T-cell (primary cell): ENCODE results near the gene ABCC9. TPM values are rescaled to one million over a fixed set of nuclear protein-coding genes. Genes with fewer than 3 reads are reported as not detected.

Experiments
- ATAC-seq, 4 experiments: fragments of 200-7000 bp in 3 of 4; fragments of 150-1000 bp in 1 of 4; cut with Tn5 transposase; replicated peaks in 1 of 4; 1 replicate in 3 of 4; 2 replicates in 1 of 4; pipeline ENCODE4 v1.10.0; 2021; ENCODE audit warnings: moderate library complexity in 3 of 4, mild to moderate bottlenecking in 2 of 4, moderate number of reproducible peaks in 1 of 4
- CTCF ChIA-PET, 2 donors: fragments of 300-600 bp; sonication (Branson Sonifier 250); formaldehyde crosslinking; loops; one replicate each; lab custom pipeline; 2022; ENCODE audit warnings: antibody characterized with exemption in 2 of 2; lab: Charles Lee
- POLR2A ChIA-PET, 2 donors: fragments of 300-600 bp; sonication (Branson Sonifier 250); formaldehyde crosslinking; loops; one replicate each; lab custom pipeline; 2022; ENCODE audit warnings: antibody characterized with exemption in 2 of 2; lab: Charles Lee
- DNase-seq, 35 experiments: peaks; one replicate each; pipeline versions ENCODE4 v3.0.0 to v3.0.0-alpha.2; 2013 to 2023
- H3K27ac ChIP-seq: one replicate; pipeline ENCODE4 v1.5.1; 2013; ENCODE audit warnings: low read length
- H3K27me3 ChIP-seq, 2 experiments: replicated peaks in 1 of 2; 1 replicate in 1 of 2; 2 replicates in 1 of 2; pipeline versions ENCODE4 v1.6.1 to v1.7.0; 2013; ENCODE audit warnings: low read length in 1 of 2, mixed read lengths in 1 of 2; ENCODE audit not compliant: control insufficient read depth in 2 of 2, insufficient read depth in 2 of 2; ENCODE audit errors: extremely low read depth in 1 of 2
- H3K36me3 ChIP-seq, 2 donors: 1 replicate in 1 of 2; 2 replicates in 1 of 2; pipeline versions ENCODE4 v1.6.1 to v1.7.0; 2013; ENCODE audit warnings: low read length in 1 of 2; ENCODE audit not compliant: control insufficient read depth in 2 of 2, insufficient read depth in 1 of 2; ENCODE audit errors: extremely low read depth in 1 of 2
- H3K4me1 ChIP-seq, 2 experiments: 1 replicate in 1 of 2; 2 replicates in 1 of 2; pipeline versions ENCODE4 v1.6.1 to v1.7.0; 2013; ENCODE audit warnings: low read length in 2 of 2, mixed read lengths in 1 of 2; ENCODE audit not compliant: insufficient read depth in 2 of 2, control insufficient read depth in 1 of 2; ENCODE audit errors: extremely low read depth in 1 of 2
- H3K4me3 ChIP-seq, 2 donors: 1 replicate in 1 of 2; 2 replicates in 1 of 2; pipeline versions ENCODE4 v1.5.1 to v1.7.0; 2013; ENCODE audit warnings: mild to moderate bottlenecking in 2 of 2, low read length in 1 of 2, moderate library complexity in 1 of 2; ENCODE audit not compliant: control insufficient read depth in 1 of 2; ENCODE audit errors: extremely low read depth in 1 of 2
- H3K9me3 ChIP-seq: 2 replicates; pipeline ENCODE4 v1.7.0; 2013
- H3K27ac Mint-ChIP-seq, 2 donors: one replicate each; pipeline ENCODE4 v1.8.0; 2020 to 2021; ENCODE audit warnings: mild to moderate bottlenecking in 2 of 2, mixed read lengths in 2 of 2
- H3K27me3 Mint-ChIP-seq, 2 donors: one replicate each; pipeline ENCODE4 v1.8.0; 2021 to 2022; ENCODE audit warnings: mixed read lengths in 2 of 2
- H3K36me3 Mint-ChIP-seq: one replicate; pipeline ENCODE4 v1.8.0; 2021; ENCODE audit warnings: mixed read lengths
- H3K4me1 Mint-ChIP-seq, 3 donors: one replicate each; pipeline ENCODE4 v1.8.0; 2020 to 2022; ENCODE audit warnings: mixed read lengths in 3 of 3, mild to moderate bottlenecking in 1 of 3
- H3K4me3 Mint-ChIP-seq, 3 donors: one replicate each; pipeline ENCODE4 v1.8.0; 2020 to 2022; ENCODE audit warnings: mild to moderate bottlenecking in 3 of 3, mixed read lengths in 3 of 3, moderate library complexity in 3 of 3
- H3K9me3 Mint-ChIP-seq, 3 donors: one replicate each; pipeline ENCODE4 v1.8.0; 2020 to 2022; ENCODE audit warnings: mixed read lengths in 3 of 3
- whole genome bisulfite sequencing: methylation state at CpG from one replicate; pipeline ENCODE4 v1.1.5; 2013; ENCODE audit warnings: missing lambda C conversion rate; ENCODE audit not compliant: insufficient coverage; 5-methylcytosine and 5-hydroxymethylcytosine counted together
- total RNA-seq, 35 experiments: library from RNA in 6 of 35; stranded (reverse) in 6 of 35; fragments of 120-200 nt in 1 of 35; gene quantifications; one replicate each; pipeline versions ENCODE4 v1.2.1 to v1.2.4 and lab custom pipeline; 2013 to 2026

The ABCC9 gene
- total RNA-seq, 5 donors from 2014 or later (not counting 1 experiment from before 2014, with no cell fraction given) = 0.06 to 0.10 (median 0.09) TPM; not detected in 2

DNA sequence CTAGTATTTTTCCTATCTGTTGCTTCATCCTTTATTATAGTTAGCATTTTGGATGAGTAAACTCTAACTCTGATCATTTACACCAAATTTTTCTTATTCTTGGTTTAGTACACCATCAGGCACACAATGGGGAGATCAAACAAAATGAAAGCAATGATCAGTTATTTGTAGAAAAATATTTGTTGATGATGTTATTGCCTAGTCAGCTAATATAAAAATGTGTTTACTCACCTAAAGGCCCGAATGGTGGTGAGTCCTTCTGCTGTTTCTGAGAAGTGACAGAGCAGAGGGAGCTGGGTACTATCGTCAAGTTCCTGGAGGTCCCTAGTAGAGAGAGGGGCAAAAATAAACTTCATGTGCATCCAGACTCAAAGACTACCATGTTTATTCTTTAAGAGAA, 103.4 kb downstream of the ABCC9 start:
- Histone ChIP-seq H3K27me3 (no peaks in the 10 kb centered on the region), H3K36me3 (no peaks in the 10 kb centered on the region), H3K27ac (no peak overlapping the region), H3K4me1 (no peaks in the 10 kb centered on the region), H3K9me3 (no peaks in the 10 kb centered on the region), H3K4me3 (no peak overlapping the region)
- DNase-seq = no peak
- Mint-ChIP-seq H3K36me3 (no peaks in the 10 kb centered on the region), H3K4me1 (no peaks in the 10 kb centered on the region), H3K4me3 (no peak overlapping the region), H3K9me3 (no peaks in the 10 kb centered on the region), H3K27me3 (peaks cover 6 to 11% of the 10 kb centered on the region in 2 donors), H3K27ac (no peak overlapping the region)
- ATAC-seq = no peak
- ChIA-PET CTCF (no interaction called here), POLR2A (no interaction called here)
- no CpG with 5 or more reads among the region's 2 CpGs for WGBS

DNA sequence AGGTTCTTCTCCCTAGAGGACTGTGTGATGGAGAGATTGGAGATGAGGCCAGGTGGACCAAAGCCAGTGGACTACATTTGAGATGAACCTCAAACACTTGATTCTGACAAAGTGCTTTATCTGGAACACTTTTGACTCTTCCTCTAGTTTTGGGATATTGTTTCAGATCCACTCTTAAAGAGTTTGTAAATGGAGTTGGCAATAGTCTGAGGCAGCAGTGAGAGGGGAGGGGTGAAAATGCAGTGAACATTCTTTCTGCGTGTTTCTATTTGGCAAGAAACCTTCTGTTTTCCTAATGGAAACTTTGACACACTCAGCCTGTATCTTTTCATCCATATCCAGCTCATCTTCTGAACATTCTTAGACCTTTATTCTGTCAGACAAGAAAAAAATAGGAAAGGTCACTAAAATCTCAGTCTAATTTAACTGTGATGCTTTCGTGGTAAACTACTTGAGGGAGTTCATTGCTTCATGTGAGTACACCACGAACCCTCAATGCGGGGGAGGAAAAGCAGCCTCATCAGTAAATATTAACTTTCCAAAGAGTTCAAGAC, 109.4 kb downstream of the ABCC9 start:
- Histone ChIP-seq H3K36me3 (no peaks in the 10 kb centered on the region), H3K9me3 (no peaks in the 10 kb centered on the region), H3K4me1 (no peaks in the 10 kb centered on the region), H3K27ac (no peak overlapping the region), H3K27me3 (no peaks in the 10 kb centered on the region), H3K4me3 (no peak overlapping the region)
- WGBS = no CpG with 5 or more reads among the region's 4 CpGs
- no peak overlapping the region for H3K4me3 Mint-ChIP-seq
- H3K4me1 Mint-ChIP-seq = no peaks in the 10 kb centered on the region
- DNase-seq = no peak
- ChIA-PET CTCF (no interaction called here), POLR2A (no interaction called here)
- H3K36me3 Mint-ChIP-seq = no peaks in the 10 kb centered on the region
- no peak overlapping the region for H3K27ac Mint-ChIP-seq
- no peak for ATAC-seq
- no peaks in the 10 kb centered on the region for H3K9me3 Mint-ChIP-seq
- H3K27me3 Mint-ChIP-seq = peaks cover 6 to 12% of the 10 kb centered on the region in 2 donors

DNA sequence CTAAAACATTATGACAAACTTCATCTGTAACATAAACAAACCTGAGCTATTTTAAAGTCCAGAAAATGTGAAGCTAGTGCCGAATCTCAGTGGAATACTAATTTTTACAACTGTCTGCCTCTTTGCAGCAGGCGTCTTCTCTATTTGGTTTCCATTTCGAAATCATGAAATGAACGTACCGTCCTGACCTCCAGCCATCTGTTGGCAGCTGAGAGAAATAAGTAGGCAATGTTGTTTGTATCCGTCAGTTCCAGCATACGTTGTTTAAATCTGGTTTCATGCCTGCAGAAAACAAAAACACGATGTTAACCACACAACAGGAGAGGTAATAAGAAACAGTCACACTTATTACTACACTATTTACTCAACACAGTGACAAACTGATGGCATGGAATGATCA, 112.4 kb downstream of the ABCC9 start:
- no peak overlapping the region for H3K27ac ChIP-seq
- H3K36me3 Mint-ChIP-seq = no peaks in the 10 kb centered on the region
- H3K4me1 Mint-ChIP-seq = no peaks in the 10 kb centered on the region
- no peaks in the 10 kb centered on the region for H3K9me3 ChIP-seq
- no peaks in the 10 kb centered on the region for H3K27me3 ChIP-seq
- ATAC-seq = no peak
- H3K4me1 ChIP-seq = no peaks in the 10 kb centered on the region
- no peaks in the 10 kb centered on the region for H3K9me3 Mint-ChIP-seq
- H3K4me3 Mint-ChIP-seq = no peak overlapping the region
- no peak overlapping the region for H3K27ac Mint-ChIP-seq
- H3K4me3 ChIP-seq = no peak overlapping the region
- no peak for DNase-seq
- no CpG with 5 or more reads among the region's 8 CpGs for WGBS
- ChIA-PET POLR2A (no interaction called here), CTCF (no interaction called here)
- peaks cover 10 to 15% of the 10 kb centered on the region in 2 donors for H3K27me3 Mint-ChIP-seq
- H3K36me3 ChIP-seq = no peaks in the 10 kb centered on the region

DNA sequence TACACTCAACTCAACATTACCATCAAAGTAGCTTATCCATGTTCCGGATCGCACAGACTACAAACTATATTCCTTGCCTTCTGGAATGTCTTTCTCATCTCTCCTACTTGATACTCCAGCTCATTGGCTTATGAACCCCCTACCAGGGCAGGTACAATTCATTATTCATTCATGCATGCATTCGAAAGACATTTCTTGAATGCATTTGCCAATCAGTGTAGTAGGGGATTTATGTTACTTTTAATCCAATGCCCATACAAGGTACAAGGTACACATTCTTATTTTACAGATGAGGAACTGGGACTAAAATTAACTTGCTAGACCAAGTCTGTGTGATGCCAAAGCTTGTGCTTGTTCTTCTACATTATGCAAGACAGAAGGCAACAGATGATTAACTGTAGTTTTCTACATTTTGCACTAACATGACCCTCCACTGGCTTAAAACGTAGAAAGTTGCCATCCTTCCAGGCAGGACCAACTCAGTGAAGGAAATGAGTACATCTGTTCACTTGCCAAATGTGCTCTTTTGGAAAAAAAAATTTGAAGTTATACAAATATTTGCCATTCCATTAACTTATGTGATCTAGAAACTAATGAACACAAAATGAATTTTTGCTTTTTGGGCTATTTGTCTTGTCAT, 113.0 kb downstream of the ABCC9 start:
- Histone ChIP-seq H3K27ac (no peak overlapping the region), H3K4me1 (no peaks in the 10 kb centered on the region), H3K9me3 (no peaks in the 10 kb centered on the region), H3K36me3 (no peaks in the 10 kb centered on the region), H3K27me3 (no peaks in the 10 kb centered on the region), H3K4me3 (no peak overlapping the region)
- Mint-ChIP-seq H3K27ac (no peak overlapping the region), H3K36me3 (no peaks in the 10 kb centered on the region), H3K4me1 (no peaks in the 10 kb centered on the region), H3K27me3 (peaks cover 10 to 15% of the 10 kb centered on the region in 2 donors), H3K9me3 (no peaks in the 10 kb centered on the region), H3K4me3 (no peak overlapping the region)
- 100% methylated on average over 2 of the region's 4 CpGs for WGBS
- ChIA-PET CTCF (no interaction called here), POLR2A (interaction anchor here in 1 of 2 donors (0.7 kb wide), 1 partner anchor 167 kb away, joined by 3 read pairs; no protein-coding TSS in a partner anchor)
- DNase-seq (no peak), ATAC-seq (no peak)

DNA sequence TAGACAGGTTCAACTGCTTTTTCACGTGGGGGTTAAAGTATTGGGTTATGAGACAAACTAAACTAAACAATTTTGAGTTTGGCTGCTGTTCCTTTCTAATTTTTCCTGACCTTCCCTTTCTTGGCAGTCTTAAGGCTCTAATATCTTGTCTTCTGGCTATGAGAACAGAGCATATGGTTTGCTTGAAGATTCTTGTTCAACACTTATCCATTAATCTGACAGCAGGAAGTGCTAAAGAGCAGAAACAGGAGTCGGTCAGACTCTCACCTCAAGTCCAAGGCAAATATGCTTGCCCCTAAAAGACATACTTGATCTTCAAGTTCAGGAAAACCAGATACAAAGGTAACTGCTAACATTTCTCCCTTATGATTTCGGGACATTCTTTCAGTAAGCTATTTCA, 114.1 kb downstream of the ABCC9 start:
- H3K9me3 Mint-ChIP-seq = no peaks in the 10 kb centered on the region
- H3K27ac Mint-ChIP-seq = no peak overlapping the region
- H3K4me3 Mint-ChIP-seq = no peak overlapping the region
- POLR2A ChIA-PET = no interaction called here
- 47% methylated on average over 2 of the region's 3 CpGs for WGBS
- no peak for DNase-seq
- Histone ChIP-seq H3K4me3 (no peak overlapping the region), H3K9me3 (no peaks in the 10 kb centered on the region), H3K27ac (no peak overlapping the region), H3K27me3 (no peaks in the 10 kb centered on the region), H3K4me1 (no peaks in the 10 kb centered on the region), H3K36me3 (no peaks in the 10 kb centered on the region)
- CTCF ChIA-PET = no interaction called here
- no peaks in the 10 kb centered on the region for H3K4me1 Mint-ChIP-seq
- peaks cover 10 to 11% of the 10 kb centered on the region in 2 donors for H3K27me3 Mint-ChIP-seq
- H3K36me3 Mint-ChIP-seq = no peaks in the 10 kb centered on the region
- ATAC-seq = no peak

DNA sequence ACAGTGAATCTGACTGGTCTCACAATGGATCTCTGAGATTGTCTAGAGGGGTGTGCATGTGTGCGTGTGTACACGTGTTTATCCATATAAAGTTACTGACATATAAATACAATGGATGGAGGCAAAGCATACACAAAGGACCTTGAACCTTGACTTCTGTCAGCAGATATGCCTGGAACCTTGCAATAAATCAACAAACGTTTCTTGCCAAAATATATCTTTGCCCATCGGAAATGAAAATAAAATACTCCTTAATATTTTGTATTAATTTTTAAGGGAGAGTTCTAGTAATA, 114.7 kb downstream of the ABCC9 start:
- H3K36me3 Mint-ChIP-seq = no peaks in the 10 kb centered on the region
- no peak overlapping the region for H3K4me3 ChIP-seq
- H3K9me3 Mint-ChIP-seq = no peaks in the 10 kb centered on the region
- no peaks in the 10 kb centered on the region for H3K9me3 ChIP-seq
- no peak overlapping the region for H3K27ac ChIP-seq
- ATAC-seq (no peak), DNase-seq (no peak)
- no peaks in the 10 kb centered on the region for H3K36me3 ChIP-seq
- no peaks in the 10 kb centered on the region for H3K4me1 Mint-ChIP-seq
- peaks cover 10 to 11% of the 10 kb centered on the region in 2 donors for H3K27me3 Mint-ChIP-seq
- ChIA-PET CTCF (no interaction called here), POLR2A (no interaction called here)
- H3K4me1 ChIP-seq = no peaks in the 10 kb centered on the region
- no peak overlapping the region for H3K27ac Mint-ChIP-seq
- H3K27me3 ChIP-seq = no peaks in the 10 kb centered on the region
- H3K4me3 Mint-ChIP-seq = no peak overlapping the region
- no CpG with 5 or more reads among the region's 4 CpGs for WGBS
